Sigmoid colon (tissue), 7 donors: ENCODE measurements around the gene PAK4. TPM values are rescaled to one million over a fixed set of nuclear protein-coding genes. Genes with fewer than 3 reads are reported as not detected.

Source experiments
- DNase-seq: peaks from one replicate; pipeline ENCODE4 v3.0.0-alpha.2; 2019
- H3K27ac ChIP-seq, 4 donors: fragments of 200-600 bp; sonication (generic); one replicate each; pipeline ENCODE4 v1.5.1; 2016 to 2019; ENCODE audit warnings: mild to moderate bottlenecking in 1 of 4
- H3K27me3 ChIP-seq, 3 donors: fragments of 200-600 bp; sonication (generic); one replicate each; pipeline ENCODE4 v1.5.1; 2019; ENCODE audit warnings: mild to moderate bottlenecking in 1 of 3
- H3K36me3 ChIP-seq, 4 donors: fragments of 200-600 bp; sonication (generic); one replicate each; pipeline ENCODE4 v1.5.1; 2016 to 2019
- H3K4me1 ChIP-seq, 4 donors: fragments of 200-600 bp; sonication (generic); one replicate each; pipeline ENCODE4 v1.5.1; 2017 to 2019
- H3K4me3 ChIP-seq, 4 donors: fragments of 200-600 bp; sonication (generic); one replicate each; pipeline ENCODE4 v1.5.1; 2017 to 2019; ENCODE audit warnings: mild to moderate bottlenecking in 2 of 4, moderate library complexity in 1 of 4
- H3K9me3 ChIP-seq, 4 donors: fragments of 200-600 bp in 3 of 4; sonication (generic) in 3 of 4; one replicate each; pipeline versions ENCODE4 v1.5.1 to v1.6.1; 2013 to 2019
- EP300 ChIP-seq, 4 donors: sonication (generic); formaldehyde crosslinking; IDR thresholded peaks; one replicate each; pipeline ENCODE4 v1.6.1; 2017; ENCODE audit warnings: antibody characterized with exemption in 4 of 4
- POLR2A ChIP-seq, 2 donors: fragments of 450-650 bp; IDR thresholded peaks; one replicate each; pipeline ENCODE4 v1.6.1; 2016; ENCODE audit warnings: antibody characterized with exemption in 2 of 2, mild to moderate bottlenecking in 2 of 2, moderate library complexity in 2 of 2
- POLR2AphosphoS5 ChIP-seq, 4 donors: sonication (generic); formaldehyde crosslinking; IDR thresholded peaks; one replicate each; pipeline ENCODE4 v1.6.1; 2017; ENCODE audit warnings: antibody characterized with exemption in 4 of 4
- WGBS, 2 donors: extraction: QIAGEN DNeasy Blood & Tissue Kit; methylation state at CpG; one replicate each; pipeline ENCODE4 v1.1.7; 2013; 5-methylcytosine and 5-hydroxymethylcytosine counted together
- intact Hi-C: fragments of 100-400 bp; cut with DNase I; formaldehyde crosslinking; loops from one replicate; pipeline ENCODE4 v1.15.1; 2023
- polyA plus RNA-seq, 3 donors: library from polyadenylated mRNA; stranded (reverse); fragments of 200-250 nt; gene quantifications; one replicate each; pipeline ENCODE4 v1.2.3, GENCODE V29; 2013
- total RNA-seq, 4 donors: library from RNA; depleted of rRNA; stranded (reverse); fragments of >200 nt; gene quantifications; one replicate each; pipeline ENCODE4 v1.1.0, GENCODE V29; 2016
- TF ChIP-seq, protein P1 (sequence below), 4 experiments: fragments of 450-650 bp in 3 of 4; fragments of 200-600 bp in 1 of 4; IDR thresholded peaks; one replicate each; pipeline ENCODE4 v1.5.1; 2016 to 2019; ENCODE audit warnings: antibody characterized with exemption in 4 of 4, mild to moderate bottlenecking in 3 of 4, moderate library complexity in 2 of 4
- donor health status: healthy with polysubstance abuse.
- donor health status: Bipolar disorder and iron deficiency.
- donor health status: healthy.

Gene PAK4
- total and polyA plus RNA-seq, 7 donors = 6.2 to 62.0 (median 27.1) TPM

GRCh38 chr19:39082167-39082566 lies 43.4 kb upstream of the PAK4 start:
- H3K27ac ChIP-seq = no peak overlapping the region
- no peaks in the 10 kb centered on the region for H3K36me3 ChIP-seq
- no peak for DNase-seq
- peaks cover 11 to 68% (median 47%) of the 10 kb centered on the region in 3 donors for H3K27me3 ChIP-seq
- WGBS, 2 donors = 88 to 90% methylated on average over 7 of the region's 7 CpGs
- TF ChIP-seq, protein P1, sequence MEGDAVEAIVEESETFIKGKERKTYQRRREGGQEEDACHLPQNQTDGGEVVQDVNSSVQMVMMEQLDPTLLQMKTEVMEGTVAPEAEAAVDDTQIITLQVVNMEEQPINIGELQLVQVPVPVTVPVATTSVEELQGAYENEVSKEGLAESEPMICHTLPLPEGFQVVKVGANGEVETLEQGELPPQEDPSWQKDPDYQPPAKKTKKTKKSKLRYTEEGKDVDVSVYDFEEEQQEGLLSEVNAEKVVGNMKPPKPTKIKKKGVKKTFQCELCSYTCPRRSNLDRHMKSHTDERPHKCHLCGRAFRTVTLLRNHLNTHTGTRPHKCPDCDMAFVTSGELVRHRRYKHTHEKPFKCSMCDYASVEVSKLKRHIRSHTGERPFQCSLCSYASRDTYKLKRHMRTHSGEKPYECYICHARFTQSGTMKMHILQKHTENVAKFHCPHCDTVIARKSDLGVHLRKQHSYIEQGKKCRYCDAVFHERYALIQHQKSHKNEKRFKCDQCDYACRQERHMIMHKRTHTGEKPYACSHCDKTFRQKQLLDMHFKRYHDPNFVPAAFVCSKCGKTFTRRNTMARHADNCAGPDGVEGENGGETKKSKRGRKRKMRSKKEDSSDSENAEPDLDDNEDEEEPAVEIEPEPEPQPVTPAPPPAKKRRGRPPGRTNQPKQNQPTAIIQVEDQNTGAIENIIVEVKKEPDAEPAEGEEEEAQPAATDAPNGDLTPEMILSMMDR (IDR thresholded peaks at IDR 0.05) = no peak
- TF ChIP-seq EP300 (IDR thresholded peaks at IDR 0.05) (no peak), POLR2A (IDR thresholded peaks at IDR 0.05) (no peak), POLR2AphosphoS5 (IDR thresholded peaks at IDR 0.05) (no peak)
- H3K9me3 ChIP-seq = no peaks in the 10 kb centered on the region
- intact Hi-C loops = no loop called here
- H3K4me3 ChIP-seq = no peak overlapping the region
- H3K4me1 ChIP-seq = peaks cover 0 to 13% (median 6%) of the 10 kb centered on the region in 4 donors

- Histone ChIP-seq H3K27me3 (peaks cover 11 to 71% (median 47%) of the 10 kb centered on the region in 3 donors), H3K9me3 (no peaks in the 10 kb centered on the region)
- WGBS, 2 donors = 17 to 21% methylated on average over 15 of the region's 15 CpGs
Observed at GRCh38 chr19:39082745-39083598, 42.6 kb upstream of the PAK4 start.

GRCh38 chr19:39083599-39083982 lies 42.0 kb upstream of the PAK4 start:
- TF ChIP-seq POLR2AphosphoS5 (IDR thresholded peaks at IDR 0.05) = no peak
- TF ChIP-seq POLR2A (IDR thresholded peaks at IDR 0.05) = no peak
- TF ChIP-seq EP300 (IDR thresholded peaks at IDR 0.05) = no peak
- TF ChIP-seq, protein P1 (IDR thresholded peaks at IDR 0.05) = no peak
- Histone ChIP-seq H3K9me3 (no peaks in the 10 kb centered on the region), H3K4me3 (no peak overlapping the region), H3K4me1 (peaks cover 0 to 13% (median 6%) of the 10 kb centered on the region in 4 donors), H3K36me3 (no peaks in the 10 kb centered on the region), H3K27ac (no peak overlapping the region), H3K27me3 (peaks cover 11 to 71% (median 47%) of the 10 kb centered on the region in 3 donors)
- 2 to 3% methylated on average over 14 of the region's 14 CpGs for WGBS, 2 donors
- intact Hi-C loops = no loop called here
- no peak for DNase-seq

More at GRCh38 chr19:39082745-39083598, 42.6 kb upstream of the PAK4 start:
- DNase-seq = no peak
- Histone ChIP-seq H3K4me3 (no peak overlapping the region), H3K27ac (no peak overlapping the region), H3K4me1 (peaks cover 0 to 13% (median 6%) of the 10 kb centered on the region in 4 donors), H3K36me3 (no peaks in the 10 kb centered on the region)
- intact Hi-C loops = no loop called here
- TF ChIP-seq EP300 (IDR thresholded peaks at IDR 0.05) (no peak), POLR2AphosphoS5 (IDR thresholded peaks at IDR 0.05) (no peak), POLR2A (IDR thresholded peaks at IDR 0.05) (no peak)
- TF ChIP-seq, protein P1 (IDR thresholded peaks at IDR 0.05) = no peak

DNA sequence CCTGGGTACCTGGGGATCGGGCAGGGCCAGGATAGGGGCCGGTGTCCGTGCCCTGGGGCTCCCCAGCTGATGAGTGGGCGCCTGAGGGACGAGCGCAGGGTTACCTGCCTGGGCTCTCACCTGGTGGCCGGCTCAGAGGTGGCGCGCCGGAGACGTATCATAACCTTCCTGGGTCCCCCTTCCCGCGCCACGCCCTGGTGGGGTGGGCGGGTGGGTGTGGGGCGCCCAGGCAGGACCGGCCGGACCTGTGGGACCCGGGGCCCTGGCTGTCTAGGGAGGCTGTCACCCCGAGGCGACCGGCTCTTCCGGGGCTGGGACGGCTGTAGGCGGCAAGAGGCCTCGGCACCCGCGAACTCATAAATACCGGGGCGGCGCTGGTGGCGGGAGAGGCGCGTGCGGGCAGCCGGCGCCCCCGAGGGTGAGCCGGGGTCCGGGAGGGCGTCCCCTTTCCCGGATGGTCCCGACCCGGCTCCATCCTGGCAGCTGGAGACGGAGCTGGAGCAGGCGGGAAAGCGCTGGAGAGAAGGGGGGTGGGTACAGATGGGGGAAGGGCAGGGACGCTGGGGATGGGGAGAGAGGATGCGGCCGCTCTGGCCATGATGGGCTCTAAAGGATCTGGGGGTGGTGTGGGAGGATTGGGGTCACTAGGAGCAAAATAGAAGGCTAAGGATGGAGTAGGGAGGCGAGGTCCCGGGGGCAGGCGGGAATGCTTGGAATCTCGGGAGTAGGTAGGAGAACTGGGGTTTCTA lies 41.4 kb upstream of the PAK4 start, which contains the start of gene ACP7:
Gene ACP7 (plus strand): TSS at position 386 of the 749 bp plus-strand sequence. CDS start 902 bp downstream, outside the sequence.
- H3K27ac ChIP-seq = no peak within 1 kb of the TSS
- TF ChIP-seq POLR2AphosphoS5 (IDR thresholded peaks at IDR 0.05) = no peak
- no peak for TF ChIP-seq EP300 (IDR thresholded peaks at IDR 0.05)
- no peak for TF ChIP-seq POLR2A (IDR thresholded peaks at IDR 0.05)
- TF ChIP-seq, protein P1 (IDR thresholded peaks at IDR 0.05) = no peak
- H3K4me3 ChIP-seq = no peak within 1 kb of the TSS
- H3K9me3 ChIP-seq = no peaks in the 10 kb centered on the region
- H3K36me3 ChIP-seq = no peaks in the 10 kb centered on the region
- 4 to 5% methylated on average over 54 of the region's 54 CpGs for WGBS, 2 donors
- H3K27me3 ChIP-seq = peaks cover 11 to 76% (median 47%) of the 10 kb centered on the region in 3 donors
- intact Hi-C loops = no loop called here
- DNase-seq = no peak
- peaks cover 0 to 13% (median 6%) of the 10 kb centered on the region in 4 donors for H3K4me1 ChIP-seq
